Suprapubic skin (tissue), 3 donors: ENCODE data around the gene TULP4.

Experiments used
- CTCF ChIP-seq, 2 donors: fragments of 200-600 bp in 1 of 2; fragments of 450-650 bp in 1 of 2; sonication (generic) in 1 of 2; IDR thresholded peaks; one replicate each; pipeline ENCODE4 v1.5.1; 2016 to 2019; ENCODE audit warnings: antibody characterized with exemption in 2 of 2, mild to moderate bottlenecking in 1 of 2, moderate library complexity in 1 of 2
- POLR2A ChIP-seq, 2 donors: fragments of 450-650 bp; IDR thresholded peaks; one replicate each; pipeline ENCODE4 v1.6.1; 2017; ENCODE audit warnings: antibody characterized with exemption in 2 of 2, mild to moderate bottlenecking in 2 of 2, moderate library complexity in 2 of 2

GRCh38 chr6:158334534-158334933 lies 22.3 kb downstream of the TULP4 start:
- no peak for TF ChIP-seq CTCF (IDR thresholded peaks at IDR 0.05)
- no peak for TF ChIP-seq POLR2A (IDR thresholded peaks at IDR 0.05)
